GM12864 (cell line): ENCODE data around the gene PDE4B.

Source experiments
- DNase-seq: peaks from one replicate; pipeline ENCODE4 v3.0.0-alpha.2; 2011; ENCODE audit warnings: low read depth
- H3K4me3 ChIP-seq: 2 replicates; pipeline ENCODE4 v1.5.1; 2011; ENCODE audit warnings: mild to moderate bottlenecking, low read depth, low read length, control low read depth
- TF ChIP-seq, protein P1 (sequence below): IDR thresholded peaks from 2 replicates; pipeline ENCODE4 v1.5.1; 2011; ENCODE audit warnings: low read depth, mild to moderate bottlenecking, moderate library complexity, low read length, control low read depth, inconsistent platforms; ENCODE audit errors: missing control alignments

PDE4B gene

DNA sequence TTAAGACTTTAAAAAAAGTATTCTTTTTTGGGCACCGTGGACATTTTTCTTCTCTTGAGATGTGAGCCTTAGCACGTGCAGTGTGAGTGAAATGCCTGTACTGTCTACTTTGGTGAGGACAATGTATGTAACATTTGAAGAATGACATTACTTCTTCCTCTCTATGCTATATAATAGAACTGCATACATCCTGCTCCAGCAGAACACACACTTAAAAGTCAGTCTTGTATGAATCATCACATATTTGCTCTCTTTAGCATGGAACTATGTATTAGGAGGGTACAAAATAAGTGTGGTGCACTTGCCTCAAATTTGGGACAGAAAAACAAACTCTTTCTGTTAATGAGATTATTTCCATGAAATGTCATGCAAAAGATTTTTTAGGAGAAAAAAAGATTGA, 382.9 kb downstream of the PDE4B start:
- no peak for DNase-seq
- TF ChIP-seq, protein P1, sequence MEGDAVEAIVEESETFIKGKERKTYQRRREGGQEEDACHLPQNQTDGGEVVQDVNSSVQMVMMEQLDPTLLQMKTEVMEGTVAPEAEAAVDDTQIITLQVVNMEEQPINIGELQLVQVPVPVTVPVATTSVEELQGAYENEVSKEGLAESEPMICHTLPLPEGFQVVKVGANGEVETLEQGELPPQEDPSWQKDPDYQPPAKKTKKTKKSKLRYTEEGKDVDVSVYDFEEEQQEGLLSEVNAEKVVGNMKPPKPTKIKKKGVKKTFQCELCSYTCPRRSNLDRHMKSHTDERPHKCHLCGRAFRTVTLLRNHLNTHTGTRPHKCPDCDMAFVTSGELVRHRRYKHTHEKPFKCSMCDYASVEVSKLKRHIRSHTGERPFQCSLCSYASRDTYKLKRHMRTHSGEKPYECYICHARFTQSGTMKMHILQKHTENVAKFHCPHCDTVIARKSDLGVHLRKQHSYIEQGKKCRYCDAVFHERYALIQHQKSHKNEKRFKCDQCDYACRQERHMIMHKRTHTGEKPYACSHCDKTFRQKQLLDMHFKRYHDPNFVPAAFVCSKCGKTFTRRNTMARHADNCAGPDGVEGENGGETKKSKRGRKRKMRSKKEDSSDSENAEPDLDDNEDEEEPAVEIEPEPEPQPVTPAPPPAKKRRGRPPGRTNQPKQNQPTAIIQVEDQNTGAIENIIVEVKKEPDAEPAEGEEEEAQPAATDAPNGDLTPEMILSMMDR, result no peak
- no peak overlapping the region for H3K4me3 ChIP-seq

DNA sequence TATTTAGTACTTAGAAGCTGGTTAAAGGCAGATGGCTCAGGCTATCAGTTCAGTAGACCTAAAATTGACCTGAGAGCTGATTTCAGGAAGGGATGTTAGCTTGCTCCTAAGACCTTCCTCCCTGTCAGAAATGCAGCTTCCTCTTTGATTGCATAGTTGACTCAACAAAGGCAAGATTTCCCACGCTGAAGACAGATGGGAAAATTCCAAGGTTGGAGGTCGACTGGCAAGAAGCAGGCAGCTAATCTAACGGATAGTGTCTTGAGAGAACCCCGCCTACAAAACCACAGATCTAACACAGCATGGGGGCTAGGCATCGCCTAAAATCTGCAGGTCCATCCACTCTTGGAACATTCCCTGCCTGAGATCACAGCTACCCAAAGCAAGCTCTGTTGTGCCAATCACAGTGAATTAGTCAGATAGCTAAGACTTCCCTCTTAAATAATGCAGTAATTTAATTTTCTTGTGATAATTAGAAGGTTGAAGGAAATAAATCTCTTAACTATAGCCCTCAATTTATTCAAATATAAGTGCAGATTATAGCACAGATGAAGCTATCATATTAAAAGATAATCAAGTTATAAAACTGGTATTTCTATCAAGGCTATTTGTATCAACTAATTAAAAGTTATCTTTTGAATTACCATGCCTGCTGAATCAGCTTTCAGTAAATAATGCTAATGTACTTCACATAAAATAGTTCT, 383.5 kb downstream of the PDE4B start:
- no peak overlapping the region for H3K4me3 ChIP-seq
- TF ChIP-seq, protein P1, result no peak
- DNase-seq, result no peak

DNA sequence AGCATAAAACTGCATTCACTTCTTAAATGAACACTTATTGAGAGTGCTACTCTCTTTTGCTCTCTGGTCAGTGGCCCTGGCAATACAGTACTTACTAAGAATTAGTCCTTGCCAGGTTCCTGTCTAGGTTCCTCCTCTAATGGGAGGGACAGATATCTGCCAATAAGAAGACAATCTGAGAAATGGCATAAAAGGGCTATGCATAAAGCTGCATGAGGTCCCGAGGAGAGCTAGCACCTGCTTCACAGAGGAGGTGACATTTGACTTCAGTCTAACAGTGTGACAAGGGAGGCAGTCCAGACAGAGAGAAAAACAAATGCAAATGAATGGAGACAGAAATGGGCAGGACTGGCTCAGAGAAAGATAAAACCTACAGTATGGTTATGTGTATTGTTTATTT, 384.1 kb downstream of the PDE4B start:
- no peak overlapping the region for H3K4me3 ChIP-seq
- TF ChIP-seq, protein P1, result no peak
- DNase-seq, result no peak

DNA sequence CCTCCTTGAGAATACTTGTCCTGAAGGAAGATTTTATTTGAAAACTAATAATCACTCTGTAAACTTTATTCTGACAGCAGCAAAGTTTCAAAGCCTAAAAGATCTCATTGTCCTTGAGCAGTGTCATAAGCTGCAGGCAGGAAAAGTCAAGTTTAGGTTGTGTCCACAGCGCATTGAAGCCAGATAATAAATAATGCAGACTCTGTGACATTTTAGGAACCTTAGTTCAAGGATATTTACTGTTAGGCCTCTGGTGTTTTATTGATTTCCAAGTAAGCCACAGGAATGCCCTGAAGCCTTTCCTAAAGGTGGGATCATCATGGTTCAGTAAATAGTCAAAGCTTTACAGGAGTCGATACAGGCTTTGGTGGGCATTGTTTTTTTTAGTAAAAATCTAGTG, 384.8 kb downstream of the PDE4B start:
- TF ChIP-seq, protein P1, result no peak
- H3K4me3 ChIP-seq, result no peak overlapping the region
- DNase-seq, result no peak

DNA sequence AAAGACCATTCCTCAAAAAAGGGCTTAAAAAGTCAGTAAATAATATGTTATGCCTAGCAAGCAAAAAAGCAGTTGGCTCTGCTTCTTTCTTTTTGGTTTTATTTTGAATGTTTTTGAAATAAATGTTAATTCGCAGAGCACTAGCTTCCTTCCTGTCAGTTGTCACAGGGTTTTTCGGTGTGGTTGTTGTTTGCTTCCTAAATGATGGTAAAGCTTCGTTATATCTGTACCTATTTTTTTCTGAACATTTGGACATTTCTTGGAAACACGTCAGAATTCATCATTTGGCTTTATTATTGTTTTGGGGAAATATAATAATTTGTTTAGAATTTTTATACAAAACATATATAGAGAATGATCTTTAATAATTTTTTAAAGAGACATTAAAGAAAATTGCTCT, 389.3 kb downstream of the PDE4B start:
- no peak for DNase-seq
- no peak overlapping the region for H3K4me3 ChIP-seq
- TF ChIP-seq, protein P1, result no peak

DNA sequence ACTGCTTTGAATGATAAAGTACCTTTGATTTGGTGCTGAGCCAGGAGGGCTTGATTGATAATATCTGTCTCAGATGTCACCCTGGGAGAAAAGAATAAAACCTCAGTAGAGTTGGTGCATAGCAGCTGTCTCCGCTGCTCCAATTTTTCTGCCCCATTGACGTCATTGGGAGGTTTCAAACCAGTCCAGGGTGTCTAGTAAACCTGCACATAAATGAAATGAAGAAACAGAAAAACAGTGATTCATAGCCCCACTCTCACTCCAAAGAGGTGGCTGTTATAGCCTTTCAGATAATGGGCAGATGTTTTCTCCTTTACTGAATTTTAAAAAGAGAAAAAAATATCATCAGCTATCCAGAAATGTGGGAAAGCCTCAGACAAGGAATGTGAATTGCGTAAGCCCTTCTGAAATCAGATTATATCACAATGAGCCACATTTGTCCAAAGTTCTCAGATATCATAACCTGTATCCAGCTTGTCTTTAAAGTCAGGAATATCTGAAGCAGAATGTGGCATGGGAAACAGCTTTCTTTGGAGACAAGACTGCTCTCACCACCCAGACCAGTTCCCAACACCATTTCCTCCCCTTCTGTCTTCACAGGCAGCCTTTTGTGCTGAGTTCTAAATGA, 390.0 kb downstream of the PDE4B start:
- no peak for DNase-seq
- TF ChIP-seq, protein P1, result no peak
- H3K4me3 ChIP-seq, result no peak overlapping the region

DNA sequence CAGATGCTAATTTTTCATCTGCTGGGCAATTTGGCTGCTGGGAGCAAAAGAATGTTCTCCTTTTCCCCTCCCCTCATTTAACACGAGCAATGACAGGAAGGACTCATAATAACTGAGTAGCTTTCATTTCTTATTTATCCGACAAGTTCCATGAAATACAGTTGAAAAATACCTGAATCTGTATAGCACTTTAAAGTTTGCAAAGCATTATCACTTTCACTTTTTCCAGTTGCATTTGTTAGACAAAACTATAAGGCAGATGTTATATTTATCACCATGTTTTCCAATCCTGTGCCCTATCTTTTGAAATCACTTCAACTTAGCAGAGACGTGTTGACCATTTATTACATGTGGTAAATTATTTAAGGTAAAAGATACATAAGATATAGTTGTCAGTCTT, 390.7 kb downstream of the PDE4B start:
- no peak overlapping the region for H3K4me3 ChIP-seq
- TF ChIP-seq, protein P1, result no peak
- DNase-seq, result no peak
